SJSA1 (cell line): ENCODE data around the gene HIP1. TPM values are rescaled to one million over a fixed set of nuclear protein-coding genes. Genes with fewer than 3 reads are reported as not detected.
"Not testable (repeated sequence)": the region's sequence is repeated elsewhere in the genome, so short reads cannot be mapped to it uniquely, and the experiment has no call there.

Experiments
- DNase-seq, 2 experiments: peaks; one replicate each; pipeline ENCODE4 v3.0.0-alpha.2; 2015 to 2020; ENCODE audit warnings: low spot score in 2 of 2, low read depth in 1 of 2
- H3K27ac ChIP-seq: fragments of 250-450 bp; sonication (Bioruptor Pico); 2 replicates; pipeline ENCODE4 v1.5.1; 2020; ENCODE audit warnings: mild to moderate bottlenecking, moderate library complexity
- H3K27me3 ChIP-seq: fragments of 250-450 bp; sonication (Bioruptor Pico); replicated peaks from 2 replicates; pipeline ENCODE4 v1.5.1; 2020; ENCODE audit warnings: mild to moderate bottlenecking, moderate library complexity
- H3K36me3 ChIP-seq: fragments of 250-450 bp; sonication (Bioruptor Pico); 2 replicates; pipeline ENCODE4 v1.5.1; 2020; ENCODE audit warnings: mild to moderate bottlenecking
- H3K4me1 ChIP-seq: fragments of 250-450 bp; sonication (Bioruptor Pico); replicated peaks from 2 replicates; pipeline ENCODE4 v1.6.1; 2021; ENCODE audit warnings: mild to moderate bottlenecking
- H3K4me3 ChIP-seq: fragments of 250-450 bp; sonication (Bioruptor Pico); 2 replicates; pipeline ENCODE4 v1.5.1; 2020; ENCODE audit warnings: mild to moderate bottlenecking
- H3K9me3 ChIP-seq: fragments of 250-450 bp; sonication (Bioruptor Pico); replicated peaks from 2 replicates; pipeline ENCODE4 v1.5.1; 2020; ENCODE audit warnings: mild to moderate bottlenecking
- total RNA-seq: library from RNA; depleted of rRNA; stranded (reverse); fragments of >200 nt; shearing (Covaris generic); gene quantifications from 2 replicates; pipeline ENCODE4 v1.2.3, GENCODE V29; 2014

The HIP1 gene
- total RNA-seq, 1 experiment from 2014 or later, result 24.7 TPM

- no peaks in the 10 kb centered on the region; the same call in 1 of the 2 replicates for H3K36me3 ChIP-seq
- DNase-seq, result no peak
- H3K4me3 ChIP-seq, result no peak overlapping the region
- H3K9me3 ChIP-seq, result no peaks in the 10 kb centered on the region
- H3K4me1 ChIP-seq, result peaks cover 6% of the 10 kb centered on the region
- no peaks in the 10 kb centered on the region for H3K27me3 ChIP-seq
- H3K27ac ChIP-seq, result no peak overlapping the region
Observed at GRCh38 chr7:75691793-75692543, 46.8 kb downstream of the HIP1 start.

GRCh38 chr7:75690121-75690523 is 48.6 kb downstream of the HIP1 start:
- Histone ChIP-seq H3K4me1 (peaks cover 6% of the 10 kb centered on the region), H3K36me3 (no peaks in the 10 kb centered on the region), H3K4me3 (no peak overlapping the region), H3K27me3 (no peaks in the 10 kb centered on the region), H3K9me3 (no peaks in the 10 kb centered on the region), H3K27ac (no peak overlapping the region)
- no peak for DNase-seq

GRCh38 chr7:75689246-75690099 is 49.3 kb downstream of the HIP1 start:
- Histone ChIP-seq H3K27me3 (no peaks in the 10 kb centered on the region), H3K27ac (no peak overlapping the region), H3K4me3 (no peak overlapping the region), H3K36me3 (no peaks in the 10 kb centered on the region), H3K4me1 (peaks cover 6% of the 10 kb centered on the region), H3K9me3 (no peaks in the 10 kb centered on the region)
- DNase-seq, result no peak

GRCh38 chr7:75688200-75689136 is 50.3 kb downstream of the HIP1 start:
- Histone ChIP-seq H3K36me3 (no peaks in the 10 kb centered on the region), H3K27me3 (no peaks in the 10 kb centered on the region)

GRCh38 chr7:75687246-75688088 is 51.3 kb downstream of the HIP1 start:
- H3K27me3 ChIP-seq, result no peaks in the 10 kb centered on the region
- H3K4me3 ChIP-seq, result no peak overlapping the region
- no peaks in the 10 kb centered on the region for H3K36me3 ChIP-seq
- H3K27ac ChIP-seq, result no peak overlapping the region
- no peaks in the 10 kb centered on the region for H3K9me3 ChIP-seq
- DNase-seq, result no peak
- peaks cover 4% of the 10 kb centered on the region for H3K4me1 ChIP-seq

More at GRCh38 chr7:75688200-75689136, 50.3 kb downstream of the HIP1 start:
- H3K4me3 ChIP-seq, result no peak overlapping the region
- H3K27ac ChIP-seq, result no peak overlapping the region
- DNase-seq, result no peak
- H3K4me1 ChIP-seq, result peaks cover 10% of the 10 kb centered on the region
- no peaks in the 10 kb centered on the region for H3K9me3 ChIP-seq

- no peaks in the 10 kb centered on the region for H3K9me3 ChIP-seq
- no peak overlapping the region for H3K27ac ChIP-seq
- H3K36me3 ChIP-seq, result no peaks in the 10 kb centered on the region
- no peak overlapping the region for H3K4me3 ChIP-seq
- DNase-seq, result no peak
- H3K27me3 ChIP-seq, result no peaks in the 10 kb centered on the region
- peaks cover 7% of the 10 kb centered on the region for H3K4me1 ChIP-seq
Observed at GRCh38 chr7:75686551-75686950, 52.2 kb downstream of the HIP1 start.

GRCh38 chr7:75682052-75682451 is 56.7 kb downstream of the HIP1 start:
- not testable (repeated sequence) for H3K36me3 ChIP-seq, H3K27ac ChIP-seq, DNase-seq, H3K27me3 ChIP-seq, H3K9me3 ChIP-seq, H3K4me3 ChIP-seq
- H3K4me1 ChIP-seq, result peaks cover 23% of the 10 kb centered on the region

GRCh38 chr7:75679060-75679459 is 59.7 kb downstream of the HIP1 start:
- H3K27ac ChIP-seq, result no peak overlapping the region
- H3K36me3 ChIP-seq, result peaks cover 4% of the 10 kb centered on the region; the same call in 1 of the 2 replicates
- no peaks in the 10 kb centered on the region for H3K27me3 ChIP-seq
- no peak overlapping the region for H3K4me3 ChIP-seq
- peaks cover 43% of the 10 kb centered on the region for H3K4me1 ChIP-seq
- H3K9me3 ChIP-seq, result no peaks in the 10 kb centered on the region
- no peak for DNase-seq

- DNase-seq, result no peak
Observed at GRCh38 chr7:75669579-75669978, 69.2 kb downstream of the HIP1 start.

GRCh38 chr7:75667938-75668337 is 70.8 kb downstream of the HIP1 start:
- no peak for DNase-seq
- H3K9me3 ChIP-seq, result peaks cover 3% of the 10 kb centered on the region; the same call in 1 of the 2 replicates
- no peak overlapping the region for H3K27ac ChIP-seq
- H3K36me3 ChIP-seq, result no peaks in the 10 kb centered on the region
- H3K4me3 ChIP-seq, result no peak overlapping the region
- H3K4me1 ChIP-seq, result peaks cover 15% of the 10 kb centered on the region
- H3K27me3 ChIP-seq, result no peaks in the 10 kb centered on the region

More at GRCh38 chr7:75669579-75669978, 69.2 kb downstream of the HIP1 start:
- Histone ChIP-seq H3K27ac (no peak overlapping the region), H3K4me3 (no peak overlapping the region), H3K36me3 (no peaks in the 10 kb centered on the region), H3K27me3 (no peaks in the 10 kb centered on the region), H3K9me3 (peaks cover 3% of the 10 kb centered on the region; the same call in 1 of the 2 replicates), H3K4me1 (peaks cover 15% of the 10 kb centered on the region)

- H3K27me3 ChIP-seq, result no peaks in the 10 kb centered on the region
- H3K9me3 ChIP-seq, result no peaks in the 10 kb centered on the region
- peaks cover 14% of the 10 kb centered on the region for H3K4me1 ChIP-seq
- no peaks in the 10 kb centered on the region for H3K36me3 ChIP-seq
- no peak for DNase-seq
- no peak overlapping the region for H3K27ac ChIP-seq
- no peak overlapping the region for H3K4me3 ChIP-seq
Observed at GRCh38 chr7:75663302-75663907, 75.3 kb downstream of the HIP1 start.

GRCh38 chr7:75662579-75663301 is 76.0 kb downstream of the HIP1 start:
- no peak for DNase-seq
- Histone ChIP-seq H3K4me1 (peaks cover 14% of the 10 kb centered on the region), H3K27me3 (no peaks in the 10 kb centered on the region), H3K9me3 (no peaks in the 10 kb centered on the region), H3K4me3 (no peak overlapping the region), H3K27ac (no peak overlapping the region), H3K36me3 (no peaks in the 10 kb centered on the region)
